GM12801 (cell line): ENCODE measurements around the gene UBXN6.

Experiments
- TF ChIP-seq, protein P1 (sequence below): IDR thresholded peaks from one replicate; pipeline ENCODE4 v1.5.1; 2011; ENCODE audit warnings: control low read depth; ENCODE audit not compliant: insufficient read length; ENCODE audit errors: extremely low read depth

UBXN6 gene

DNA sequence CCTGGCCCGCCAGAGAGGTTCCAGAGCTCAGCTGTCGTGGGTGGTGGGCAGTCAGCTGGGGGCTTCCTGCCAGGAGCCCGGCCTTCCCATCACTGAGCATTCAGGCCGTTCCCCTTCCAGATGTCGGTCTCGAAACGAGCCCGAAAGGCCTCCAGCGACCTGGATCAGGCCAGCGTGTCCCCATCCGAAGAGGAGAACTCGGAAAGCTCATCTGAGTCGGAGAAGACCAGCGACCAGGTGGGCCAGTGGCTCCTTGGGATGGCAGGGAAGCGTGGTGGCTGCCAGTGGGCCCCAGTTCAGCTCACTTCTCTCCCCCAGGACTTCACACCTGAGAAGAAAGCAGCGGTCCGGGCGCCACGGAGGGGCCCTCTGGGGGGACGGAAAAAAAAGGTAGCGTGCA, 33.9 kb upstream of the UBXN6 start:
- TF ChIP-seq, protein P1, sequence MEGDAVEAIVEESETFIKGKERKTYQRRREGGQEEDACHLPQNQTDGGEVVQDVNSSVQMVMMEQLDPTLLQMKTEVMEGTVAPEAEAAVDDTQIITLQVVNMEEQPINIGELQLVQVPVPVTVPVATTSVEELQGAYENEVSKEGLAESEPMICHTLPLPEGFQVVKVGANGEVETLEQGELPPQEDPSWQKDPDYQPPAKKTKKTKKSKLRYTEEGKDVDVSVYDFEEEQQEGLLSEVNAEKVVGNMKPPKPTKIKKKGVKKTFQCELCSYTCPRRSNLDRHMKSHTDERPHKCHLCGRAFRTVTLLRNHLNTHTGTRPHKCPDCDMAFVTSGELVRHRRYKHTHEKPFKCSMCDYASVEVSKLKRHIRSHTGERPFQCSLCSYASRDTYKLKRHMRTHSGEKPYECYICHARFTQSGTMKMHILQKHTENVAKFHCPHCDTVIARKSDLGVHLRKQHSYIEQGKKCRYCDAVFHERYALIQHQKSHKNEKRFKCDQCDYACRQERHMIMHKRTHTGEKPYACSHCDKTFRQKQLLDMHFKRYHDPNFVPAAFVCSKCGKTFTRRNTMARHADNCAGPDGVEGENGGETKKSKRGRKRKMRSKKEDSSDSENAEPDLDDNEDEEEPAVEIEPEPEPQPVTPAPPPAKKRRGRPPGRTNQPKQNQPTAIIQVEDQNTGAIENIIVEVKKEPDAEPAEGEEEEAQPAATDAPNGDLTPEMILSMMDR: no peak

DNA sequence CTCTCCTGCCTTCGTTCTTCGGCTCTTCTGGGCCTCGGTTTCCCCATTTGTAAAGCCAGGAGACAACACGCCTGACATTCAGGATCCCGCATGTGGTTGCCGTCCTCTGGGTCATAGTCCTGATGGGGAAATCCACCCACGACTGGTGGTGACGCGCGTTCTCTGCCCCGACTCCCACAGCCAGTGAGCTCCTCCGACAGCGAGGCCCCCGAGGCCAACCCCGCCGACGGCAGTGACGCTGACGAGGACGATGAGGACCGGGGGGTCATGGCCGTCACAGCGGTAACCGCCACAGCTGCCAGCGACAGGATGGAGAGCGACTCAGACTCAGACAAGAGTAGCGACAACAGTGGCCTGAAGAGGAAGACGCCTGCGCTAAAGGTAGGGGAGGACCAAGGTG, 30.9 kb upstream of the UBXN6 start:
- TF ChIP-seq, protein P1: no peak

DNA sequence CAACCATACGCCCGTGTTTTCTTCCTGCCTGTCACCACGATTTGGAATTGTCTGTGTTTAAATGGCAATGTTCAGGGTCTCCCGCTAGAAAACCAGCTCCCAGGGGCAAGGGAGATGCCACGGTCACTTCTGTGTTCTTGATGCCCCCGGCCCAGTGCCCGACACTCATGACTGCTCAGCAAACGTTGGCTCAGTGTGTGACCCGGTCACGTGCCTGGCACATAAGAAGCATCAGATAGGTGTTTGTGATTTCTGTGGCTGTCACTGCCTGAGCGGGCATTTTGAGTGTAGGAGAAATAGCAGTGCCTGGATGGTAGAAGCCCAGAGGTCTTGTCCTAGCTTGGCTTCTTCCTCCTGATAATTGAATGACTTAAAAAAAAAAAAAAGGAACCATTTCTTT, 30.0 kb upstream of the UBXN6 start:
- TF ChIP-seq, protein P1: no peak

DNA sequence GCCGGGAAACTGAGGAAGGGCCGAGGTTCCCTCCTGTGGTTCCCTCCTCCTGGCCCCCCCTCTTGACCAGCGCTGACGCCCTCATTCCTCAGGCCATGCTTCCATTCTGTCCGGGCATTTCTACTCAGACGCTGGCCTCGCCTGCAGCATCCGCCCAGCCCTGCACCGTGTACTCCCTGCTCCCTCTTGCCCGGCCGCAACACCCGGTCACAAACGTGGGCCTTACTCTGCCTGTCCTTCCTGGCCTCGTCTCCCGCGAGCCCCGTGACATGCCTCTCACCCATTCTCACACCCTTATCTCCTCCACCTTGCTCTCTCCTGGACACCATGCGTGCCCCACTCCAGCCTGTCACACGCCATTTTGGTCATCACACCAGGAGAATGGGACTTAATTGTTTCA, 25.8 kb upstream of the UBXN6 start:
- TF ChIP-seq, protein P1: no peak

DNA sequence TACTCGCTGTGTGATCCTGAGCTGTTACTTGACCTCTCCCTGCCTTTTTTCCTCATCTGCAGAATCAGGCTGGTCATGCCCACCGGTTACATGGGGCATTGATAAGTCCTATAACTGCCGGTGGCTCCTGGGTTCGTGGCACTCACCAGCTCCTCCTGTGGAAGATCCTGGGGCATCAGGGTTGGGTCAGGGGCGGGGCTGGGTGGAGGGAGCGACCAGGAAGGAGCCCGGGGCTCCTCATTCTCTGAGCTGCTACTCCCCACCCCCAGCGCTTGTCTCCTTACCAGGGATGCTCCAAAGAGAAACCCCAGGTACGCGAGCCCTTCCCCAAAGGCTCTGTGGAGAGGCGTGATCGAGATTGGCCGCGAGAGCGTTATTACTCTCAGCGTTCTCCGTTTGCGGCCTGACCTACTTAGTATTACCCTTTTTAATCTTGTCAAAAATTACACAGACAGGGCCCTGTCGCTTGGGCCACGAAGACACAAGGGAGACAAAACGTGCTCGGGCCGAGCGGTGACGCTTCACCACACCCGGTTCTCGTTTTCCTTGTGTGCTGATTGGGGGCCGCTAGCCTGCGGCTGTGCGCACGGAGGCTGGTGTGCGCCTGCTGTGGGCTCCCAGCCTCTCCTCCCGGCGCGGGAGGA, 25.2 kb upstream of the UBXN6 start:
- TF ChIP-seq, protein P1: no peak

DNA sequence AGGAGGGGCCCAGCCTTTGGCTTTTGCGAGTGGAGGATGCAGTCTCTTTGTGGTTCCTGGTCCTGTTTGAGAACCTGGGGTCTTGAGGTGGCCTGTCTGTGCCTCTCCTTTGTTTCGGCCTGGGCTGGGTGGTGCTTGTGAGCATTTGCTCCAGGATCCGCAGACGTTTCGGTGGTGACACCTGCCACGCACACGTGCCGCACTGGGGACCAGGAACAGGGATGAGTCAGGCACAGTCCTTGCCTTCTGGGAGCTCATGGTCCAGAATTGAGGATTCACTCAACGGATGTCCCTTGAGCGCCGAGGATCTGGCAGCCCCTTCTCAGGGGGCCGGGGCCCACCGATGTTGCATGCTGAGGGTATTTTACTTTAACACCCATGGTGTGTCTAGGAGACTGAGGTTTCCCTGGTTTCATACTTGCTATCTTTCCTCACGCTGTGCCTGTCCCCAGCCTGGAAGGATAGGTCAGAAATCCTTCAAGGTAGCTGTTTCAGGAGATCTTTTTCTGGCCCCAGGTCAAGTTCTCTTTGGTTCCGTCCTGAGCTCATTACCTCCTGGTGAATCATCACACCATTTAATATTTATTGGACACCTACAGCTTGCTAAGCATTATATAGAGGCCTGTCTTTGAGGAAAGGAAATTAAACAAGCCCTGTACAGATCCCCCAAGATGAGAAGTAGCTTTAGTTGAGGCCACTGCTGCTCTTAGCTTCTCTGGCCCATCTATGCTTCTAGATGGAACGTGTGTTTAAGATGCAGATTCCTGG, 19.6 kb upstream of the UBXN6 start:
- TF ChIP-seq, protein P1: no peak

DNA sequence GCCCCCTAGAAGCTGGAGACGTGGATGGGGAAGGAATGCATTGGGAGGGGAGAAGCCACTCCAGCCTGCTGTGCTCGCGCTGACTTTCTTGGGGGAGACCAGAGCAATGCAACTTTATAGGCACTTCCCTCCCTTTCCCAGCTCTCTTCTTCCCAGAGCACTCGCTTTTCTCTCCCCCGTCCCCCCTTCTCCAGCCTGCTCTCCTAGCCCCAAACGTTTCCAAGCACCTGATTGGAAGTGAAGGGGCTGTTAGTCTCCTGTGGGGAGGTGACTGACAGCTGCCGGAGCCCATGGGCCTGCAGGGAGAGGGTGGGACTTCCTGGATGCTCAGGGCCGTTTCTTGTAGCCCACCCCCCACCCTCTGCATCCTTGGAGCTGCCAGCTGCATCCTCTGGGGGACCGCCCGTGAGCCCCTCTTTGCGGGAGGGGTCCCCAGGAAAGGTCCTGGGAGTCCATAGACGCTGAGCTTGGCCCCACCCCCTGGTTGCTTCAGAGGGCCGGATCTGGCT, 17.0 kb upstream of the UBXN6 start:
- TF ChIP-seq, protein P1: no peak
